Upper lobe of left lung (tissue), 4 donors: ENCODE data around the gene TECTB.

Source experiments
- EP300 ChIP-seq, 4 donors: sonication (generic); formaldehyde crosslinking; IDR thresholded peaks; one replicate each; pipeline ENCODE4 v1.5.1; 2017; ENCODE audit warnings: antibody characterized with exemption in 4 of 4, control low read depth in 2 of 4
- TF ChIP-seq, protein P1 (sequence below), 6 experiments: fragments of 450-650 bp in 4 of 6; fragments of 200-600 bp in 2 of 6; sonication (generic) in 2 of 6; IDR thresholded peaks; one replicate each; pipeline ENCODE4 v1.5.1; 2016 to 2019; ENCODE audit warnings: antibody characterized with exemption in 6 of 6

DNA sequence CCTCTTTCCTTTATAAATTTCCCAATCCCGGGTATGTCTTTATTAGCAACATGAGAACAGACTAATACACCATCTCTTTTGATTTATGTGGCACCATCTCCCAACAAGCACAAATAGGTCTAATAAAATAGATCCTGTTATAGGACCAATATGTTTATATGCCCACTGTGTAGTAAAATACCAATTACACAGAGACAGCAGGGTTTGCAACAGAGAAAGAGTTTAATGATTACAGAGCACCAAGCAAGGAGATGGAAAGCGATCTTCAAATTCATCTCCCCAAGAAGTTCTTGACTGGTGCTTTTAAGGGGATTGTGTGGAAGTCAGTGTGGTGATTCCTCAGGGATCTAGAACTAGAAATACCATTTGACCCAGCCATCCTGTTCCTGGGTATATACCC, 33.5 kb upstream of the TECTB start:
- TF ChIP-seq EP300 (IDR thresholded peaks at IDR 0.05): no peak
- TF ChIP-seq, protein P1, sequence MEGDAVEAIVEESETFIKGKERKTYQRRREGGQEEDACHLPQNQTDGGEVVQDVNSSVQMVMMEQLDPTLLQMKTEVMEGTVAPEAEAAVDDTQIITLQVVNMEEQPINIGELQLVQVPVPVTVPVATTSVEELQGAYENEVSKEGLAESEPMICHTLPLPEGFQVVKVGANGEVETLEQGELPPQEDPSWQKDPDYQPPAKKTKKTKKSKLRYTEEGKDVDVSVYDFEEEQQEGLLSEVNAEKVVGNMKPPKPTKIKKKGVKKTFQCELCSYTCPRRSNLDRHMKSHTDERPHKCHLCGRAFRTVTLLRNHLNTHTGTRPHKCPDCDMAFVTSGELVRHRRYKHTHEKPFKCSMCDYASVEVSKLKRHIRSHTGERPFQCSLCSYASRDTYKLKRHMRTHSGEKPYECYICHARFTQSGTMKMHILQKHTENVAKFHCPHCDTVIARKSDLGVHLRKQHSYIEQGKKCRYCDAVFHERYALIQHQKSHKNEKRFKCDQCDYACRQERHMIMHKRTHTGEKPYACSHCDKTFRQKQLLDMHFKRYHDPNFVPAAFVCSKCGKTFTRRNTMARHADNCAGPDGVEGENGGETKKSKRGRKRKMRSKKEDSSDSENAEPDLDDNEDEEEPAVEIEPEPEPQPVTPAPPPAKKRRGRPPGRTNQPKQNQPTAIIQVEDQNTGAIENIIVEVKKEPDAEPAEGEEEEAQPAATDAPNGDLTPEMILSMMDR (IDR thresholded peaks at IDR 0.05): no peak
